K562 (cell line): ENCODE data around the gene DLGAP1. TPM values are rescaled to one million over a fixed set of nuclear protein-coding genes. Genes with fewer than 3 reads are reported as not detected.

Experiments used
- ATF7 ChIP-seq: fragments of 450-650 bp; IDR thresholded peaks from 2 replicates; pipeline ENCODE4 v1.7.1; 2014; ENCODE audit warnings: mild to moderate bottlenecking, moderate library complexity
- CBFA2T2 ChIP-seq: fragments of 450-650 bp; conservative IDR thresholded peaks from 2 replicates; pipeline ENCODE4 v1.6.1; 2017; ENCODE audit warnings: mild to moderate bottlenecking
- CEBPB ChIP-seq: fragments of 450-650 bp; IDR thresholded peaks from 2 replicates; pipeline ENCODE4 v1.6.1; 2016; ENCODE audit warnings: missing genetic modification characterization, missing compliant biosample characterization
- CEBPG ChIP-seq, 3 experiments: fragments of 200-800 bp in 1 of 3; sonication (Bioruptor generic) in 1 of 3; sonication (generic) in 1 of 3; formaldehyde crosslinking in 1 of 3; IDR thresholded peaks in 2 of 3; conservative IDR thresholded peaks in 1 of 3; 2 replicates each; pipeline versions ENCODE4 v1.6.1 to v1.8.0; 2016 to 2022; ENCODE audit warnings: missing compliant biosample characterization in 2 of 3, missing genetic modification characterization in 2 of 3, mild to moderate bottlenecking in 1 of 3, missing genetic modification reagents in 1 of 3
- FOXJ2 ChIP-seq: fragments of 200-800 bp; sonication (Bioruptor generic); IDR thresholded peaks from 2 replicates; pipeline ENCODE4 v1.6.1; 2016; ENCODE audit warnings: missing genetic modification characterization, missing compliant biosample characterization
- HDAC1 ChIP-seq, 2 experiments: fragments of 450-650 bp; IDR thresholded peaks; 2 replicates each; pipeline ENCODE4 v1.6.1; 2016 to 2017; ENCODE audit warnings: inconsistent platforms in 1 of 2, mild to moderate bottlenecking in 1 of 2, moderate library complexity in 1 of 2
- MYNN ChIP-seq, 2 experiments: sonication (generic); formaldehyde crosslinking in 1 of 2; IDR thresholded peaks; 2 replicates each; pipeline versions ENCODE4 v1.5.0 to v1.6.1; 2016 to 2020; ENCODE audit warnings: antibody characterized with exemption in 1 of 2, missing genetic modification reagents in 1 of 2
- NONO ChIP-seq, 2 experiments: fragments of 200-400 bp in 1 of 2; fragments of 450-650 bp in 1 of 2; formaldehyde crosslinking in 1 of 2; IDR thresholded peaks; 2 replicates each; pipeline ENCODE4 v1.6.1; 2017; ENCODE audit warnings: low read depth in 2 of 2, mild to moderate bottlenecking in 2 of 2, moderate library complexity in 2 of 2, low read length in 1 of 2
- RREB1 ChIP-seq: fragments of 250-450 bp; sonication (Bioruptor Pico); IDR thresholded peaks from 2 replicates; pipeline ENCODE4 v1.4.0; 2020
- TAF1 ChIP-seq: IDR thresholded peaks from 2 replicates; pipeline ENCODE4 v1.6.1; 2011; ENCODE audit warnings: mild to moderate bottlenecking, low read length, moderate library complexity; ENCODE audit not compliant: insufficient read depth, control insufficient read depth, severe bottlenecking; ENCODE audit errors: extremely low read depth
- polyA plus RNA-seq, 8 experiments: library from polyadenylated mRNA; depleted of rRNA in 4 of 8; stranded (reverse) in 5 of 8; unstranded in 3 of 8; fragments of >200 nt; fragmentation: Nextera tagmentation in 2 of 8; fragmentation: Illumina TruSeq in 1 of 8; extraction: Ambion mirVana in 2 of 8; extraction: Trizol in 1 of 8; gene quantifications; 2 replicates each; pipeline versions ENCODE4 v1.2.1 to v1.2.3, GENCODE V29; 2011 to 2014; ENCODE audit warnings: inconsistent platforms in 1 of 8, missing spikeins in 1 of 8
- total RNA-seq, 7 experiments: library from RNA; depleted of rRNA in 6 of 7; stranded (reverse); fragments of >200 nt in 6 of 7; fragmentation: Illumina TruSeq in 2 of 7; extraction: Trizol in 2 of 7; gene quantifications; 2 replicates each; pipeline versions ENCODE4 v1.2.1 to v1.2.3, GENCODE V29; 2011 to 2021; ENCODE audit warnings: low replicate concordance in 1 of 7
- TF ChIP-seq, protein P1 (sequence below): fragments of 250-450 bp; sonication (Bioruptor Pico); IDR thresholded peaks from 2 replicates; pipeline ENCODE4 v1.4.0; 2020; ENCODE audit warnings: borderline replicate concordance
- TF ChIP-seq, protein P2 (sequence below): sonication (generic); formaldehyde crosslinking; IDR thresholded peaks from 2 replicates; pipeline ENCODE4 v1.8.0; 2023; ENCODE audit warnings: mild to moderate bottlenecking, missing genetic modification reagents
- TF ChIP-seq, protein P3 (sequence below): fragments of 450-650 bp; IDR thresholded peaks from 2 replicates; pipeline ENCODE4 v1.6.1; 2016; ENCODE audit warnings: borderline replicate concordance

Gene DLGAP1
- total and polyA plus RNA-seq, 9 of the 15 experiments (the other 6 are each of a cell fraction or from before 2014, with no cell fraction given), result 0.04 to 0.22 (median 0.08) TPM

- no peak for TF ChIP-seq RREB1 (CRISPR knock-in tag)
- no peak for TF ChIP-seq FOXJ2 (tag)
- TF ChIP-seq, protein P1, sequence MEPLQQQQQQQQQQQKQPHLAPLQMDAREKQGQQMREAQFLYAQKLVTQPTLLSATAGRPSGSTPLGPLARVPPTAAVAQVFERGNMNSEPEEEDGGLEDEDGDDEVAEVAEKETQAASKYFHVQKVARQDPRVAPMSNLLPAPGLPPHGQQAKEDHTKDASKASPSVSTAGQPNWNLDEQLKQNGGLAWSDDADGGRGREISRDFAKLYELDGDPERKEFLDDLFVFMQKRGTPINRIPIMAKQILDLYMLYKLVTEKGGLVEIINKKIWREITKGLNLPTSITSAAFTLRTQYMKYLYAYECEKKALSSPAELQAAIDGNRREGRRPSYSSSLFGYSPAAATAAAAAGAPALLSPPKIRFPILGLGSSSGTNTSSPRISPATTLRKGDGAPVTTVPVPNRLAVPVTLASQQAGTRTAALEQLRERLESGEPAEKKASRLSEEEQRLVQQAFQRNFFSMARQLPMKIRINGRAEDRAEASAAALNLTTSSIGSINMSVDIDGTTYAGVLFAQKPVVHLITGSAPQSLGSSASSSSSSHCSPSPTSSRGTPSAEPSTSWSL, result no peak
- no peak for TF ChIP-seq NONO (IDR thresholded peaks at IDR 0.05; ENCODE audit: low read depth in 2 of 2, low read length in 1 of 2)
- TF ChIP-seq, protein P2, sequence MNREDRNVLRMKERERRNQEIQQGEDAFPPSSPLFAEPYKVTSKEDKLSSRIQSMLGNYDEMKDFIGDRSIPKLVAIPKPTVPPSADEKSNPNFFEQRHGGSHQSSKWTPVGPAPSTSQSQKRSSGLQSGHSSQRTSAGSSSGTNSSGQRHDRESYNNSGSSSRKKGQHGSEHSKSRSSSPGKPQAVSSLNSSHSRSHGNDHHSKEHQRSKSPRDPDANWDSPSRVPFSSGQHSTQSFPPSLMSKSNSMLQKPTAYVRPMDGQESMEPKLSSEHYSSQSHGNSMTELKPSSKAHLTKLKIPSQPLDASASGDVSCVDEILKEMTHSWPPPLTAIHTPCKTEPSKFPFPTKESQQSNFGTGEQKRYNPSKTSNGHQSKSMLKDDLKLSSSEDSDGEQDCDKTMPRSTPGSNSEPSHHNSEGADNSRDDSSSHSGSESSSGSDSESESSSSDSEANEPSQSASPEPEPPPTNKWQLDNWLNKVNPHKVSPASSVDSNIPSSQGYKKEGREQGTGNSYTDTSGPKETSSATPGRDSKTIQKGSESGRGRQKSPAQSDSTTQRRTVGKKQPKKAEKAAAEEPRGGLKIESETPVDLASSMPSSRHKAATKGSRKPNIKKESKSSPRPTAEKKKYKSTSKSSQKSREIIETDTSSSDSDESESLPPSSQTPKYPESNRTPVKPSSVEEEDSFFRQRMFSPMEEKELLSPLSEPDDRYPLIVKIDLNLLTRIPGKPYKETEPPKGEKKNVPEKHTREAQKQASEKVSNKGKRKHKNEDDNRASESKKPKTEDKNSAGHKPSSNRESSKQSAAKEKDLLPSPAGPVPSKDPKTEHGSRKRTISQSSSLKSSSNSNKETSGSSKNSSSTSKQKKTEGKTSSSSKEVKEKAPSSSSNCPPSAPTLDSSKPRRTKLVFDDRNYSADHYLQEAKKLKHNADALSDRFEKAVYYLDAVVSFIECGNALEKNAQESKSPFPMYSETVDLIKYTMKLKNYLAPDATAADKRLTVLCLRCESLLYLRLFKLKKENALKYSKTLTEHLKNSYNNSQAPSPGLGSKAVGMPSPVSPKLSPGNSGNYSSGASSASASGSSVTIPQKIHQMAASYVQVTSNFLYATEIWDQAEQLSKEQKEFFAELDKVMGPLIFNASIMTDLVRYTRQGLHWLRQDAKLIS (CRISPR knock-in tag), result no peak
- peak; percentile 38; the same call in 1 of the 2 replicates for TF ChIP-seq ATF7
- TF ChIP-seq CBFA2T2, result no peak
- no peak for TF ChIP-seq TAF1
- TF ChIP-seq CEBPG (CRISPR knock-in tag; IDR thresholded peaks at IDR 0.05), result peak; percentile 44; the same call in 1 of the 2 replicates
- peak; percentile 56 to 64 for TF ChIP-seq CEBPG (tag; conservative IDR thresholded peaks at IDR 0.05 in 1 of 2, IDR thresholded peaks at IDR 0.05 in 1 of 2)
- no peak for TF ChIP-seq MYNN (IDR thresholded peaks at IDR 0.05)
- no peak for TF ChIP-seq MYNN (CRISPR knock-in tag; IDR thresholded peaks at IDR 0.05)
- peak; percentile 62 for TF ChIP-seq CEBPB
- TF ChIP-seq HDAC1 (IDR thresholded peaks at IDR 0.05), result no peak
- TF ChIP-seq, protein P3, sequence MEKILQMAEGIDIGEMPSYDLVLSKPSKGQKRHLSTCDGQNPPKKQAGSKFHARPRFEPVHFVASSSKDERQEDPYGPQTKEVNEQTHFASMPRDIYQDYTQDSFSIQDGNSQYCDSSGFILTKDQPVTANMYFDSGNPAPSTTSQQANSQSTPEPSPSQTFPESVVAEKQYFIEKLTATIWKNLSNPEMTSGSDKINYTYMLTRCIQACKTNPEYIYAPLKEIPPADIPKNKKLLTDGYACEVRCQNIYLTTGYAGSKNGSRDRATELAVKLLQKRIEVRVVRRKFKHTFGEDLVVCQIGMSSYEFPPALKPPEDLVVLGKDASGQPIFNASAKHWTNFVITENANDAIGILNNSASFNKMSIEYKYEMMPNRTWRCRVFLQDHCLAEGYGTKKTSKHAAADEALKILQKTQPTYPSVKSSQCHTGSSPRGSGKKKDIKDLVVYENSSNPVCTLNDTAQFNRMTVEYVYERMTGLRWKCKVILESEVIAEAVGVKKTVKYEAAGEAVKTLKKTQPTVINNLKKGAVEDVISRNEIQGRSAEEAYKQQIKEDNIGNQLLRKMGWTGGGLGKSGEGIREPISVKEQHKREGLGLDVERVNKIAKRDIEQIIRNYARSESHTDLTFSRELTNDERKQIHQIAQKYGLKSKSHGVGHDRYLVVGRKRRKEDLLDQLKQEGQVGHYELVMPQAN, result no peak
These were observed 738.9 kb downstream of the DLGAP1 start (continued) for GRCh38 chr18:3716116-3716660.
